ENCODE results near the gene ERC1. TPM values are rescaled to one million over a fixed set of nuclear protein-coding genes. Genes with fewer than 3 reads are reported as not detected.

ERC1 gene
- total and polyA plus RNA-seq, 4 donors: 7.4 to 78.2 (median 39.8) TPM

GRCh38 chr12:1531654-1532374 lies 540.8 kb downstream of the ERC1 start:
- no peak for TF ChIP-seq CTCF (IDR thresholded peaks at IDR 0.05; ENCODE audit: control extremely low read depth, extremely low read depth)
- no peak overlapping the region for H3K27ac ChIP-seq (ENCODE audit: low read depth in 1 of 2, low read length in 1 of 2)
- 42 to 56% methylated on average over 26 of the region's 26 CpGs for WGBS, 2 donors
- peaks cover 0 to 35% (median 0%) of the 10 kb centered on the region in 5 donors for H3K4me1 ChIP-seq (ENCODE audit: control insufficient read depth in 5 of 5, insufficient read depth in 5 of 5, low read length in 5 of 5)
- peak overlapping the region in 1 of 2 donors; percentile 28 for H3K9ac ChIP-seq (ENCODE audit: insufficient read depth in 1 of 2, low read length in 2 of 2)
- no peak overlapping the region for H3K4me3 ChIP-seq
- no peaks in the 10 kb centered on the region for H3K9me3 ChIP-seq (ENCODE audit: control insufficient read depth in 4 of 4, insufficient read depth in 3 of 4, low read length in 3 of 4)
- DNase-seq: no peak
- no peaks in the 10 kb centered on the region for H3K36me3 ChIP-seq (ENCODE audit: control insufficient read depth in 4 of 4, insufficient read depth in 4 of 4, low read length in 4 of 4)
- H3K27me3 ChIP-seq (ENCODE audit: control insufficient read depth in 3 of 3, insufficient read depth in 3 of 3, low read length in 2 of 3): peaks cover 0 to 10% (median 2%) of the 10 kb centered on the region in 3 donors
- ATAC-seq (ENCODE audit: insufficient read depth, low FRiP score): no peak

- ATAC-seq (ENCODE audit: insufficient read depth, low FRiP score) (no peak), DNase-seq (peak in 1 of 3 donors; percentile 27)
- no peak overlapping the region for H3K9ac ChIP-seq (ENCODE audit: insufficient read depth in 1 of 2, low read length in 2 of 2)
- WGBS, 2 donors: 84 to 85% methylated on average over 11 of the region's 11 CpGs
- H3K27me3 ChIP-seq (ENCODE audit: control insufficient read depth in 3 of 3, insufficient read depth in 3 of 3, low read length in 2 of 3): peaks cover 0 to 10% (median 2%) of the 10 kb centered on the region in 3 donors
- no peaks in the 10 kb centered on the region for H3K36me3 ChIP-seq (ENCODE audit: control insufficient read depth in 4 of 4, insufficient read depth in 4 of 4, low read length in 4 of 4)
- H3K27ac ChIP-seq (ENCODE audit: low read depth in 1 of 2, low read length in 1 of 2): no peak overlapping the region
- no peak for TF ChIP-seq CTCF (IDR thresholded peaks at IDR 0.05; ENCODE audit: control extremely low read depth, extremely low read depth)
- H3K4me1 ChIP-seq (ENCODE audit: control insufficient read depth in 5 of 5, insufficient read depth in 5 of 5, low read length in 5 of 5): peaks cover 0 to 35% (median 0%) of the 10 kb centered on the region in 5 donors
- no peaks in the 10 kb centered on the region for H3K9me3 ChIP-seq (ENCODE audit: control insufficient read depth in 4 of 4, insufficient read depth in 3 of 4, low read length in 3 of 4)
- no peak overlapping the region for H3K4me3 ChIP-seq
Measured at GRCh38 chr12:1532375-1533165, 541.5 kb downstream of the ERC1 start.

- H3K27me3 ChIP-seq (ENCODE audit: control insufficient read depth in 3 of 3, insufficient read depth in 3 of 3, low read length in 2 of 3): peaks cover 0 to 10% (median 2%) of the 10 kb centered on the region in 3 donors
- H3K27ac ChIP-seq (ENCODE audit: low read depth in 1 of 2, low read length in 1 of 2): no peak overlapping the region
- 46 to 62% methylated on average over 9 of the region's 9 CpGs for WGBS, 2 donors
- no peak for TF ChIP-seq CTCF (IDR thresholded peaks at IDR 0.05; ENCODE audit: control extremely low read depth, extremely low read depth)
- no peak overlapping the region for H3K9ac ChIP-seq (ENCODE audit: insufficient read depth in 1 of 2, low read length in 2 of 2)
- ATAC-seq (ENCODE audit: insufficient read depth, low FRiP score): no peak
- H3K9me3 ChIP-seq (ENCODE audit: control insufficient read depth in 4 of 4, insufficient read depth in 3 of 4, low read length in 3 of 4): no peaks in the 10 kb centered on the region
- H3K4me1 ChIP-seq (ENCODE audit: control insufficient read depth in 5 of 5, insufficient read depth in 5 of 5, low read length in 5 of 5): peaks cover 0 to 35% (median 0%) of the 10 kb centered on the region in 5 donors
- no peaks in the 10 kb centered on the region for H3K36me3 ChIP-seq (ENCODE audit: control insufficient read depth in 4 of 4, insufficient read depth in 4 of 4, low read length in 4 of 4)
- no peak overlapping the region for H3K4me3 ChIP-seq
- no peak for DNase-seq
Measured at GRCh38 chr12:1533205-1533601, 542.2 kb downstream of the ERC1 start.

Measured in lung (tissue), 12 donors.